Fibroblast of skin of right biceps (primary cell): Measurements from ENCODE around the gene NCK1.
"Not testable (repeated sequence)": the region's sequence is repeated elsewhere in the genome, so short reads cannot be mapped to it uniquely, and the experiment has no call there.

Source experiments
- DNase-seq: peaks from one replicate; pipeline ENCODE4 v3.0.0-alpha.2; 2013

NCK1 gene

DNA sequence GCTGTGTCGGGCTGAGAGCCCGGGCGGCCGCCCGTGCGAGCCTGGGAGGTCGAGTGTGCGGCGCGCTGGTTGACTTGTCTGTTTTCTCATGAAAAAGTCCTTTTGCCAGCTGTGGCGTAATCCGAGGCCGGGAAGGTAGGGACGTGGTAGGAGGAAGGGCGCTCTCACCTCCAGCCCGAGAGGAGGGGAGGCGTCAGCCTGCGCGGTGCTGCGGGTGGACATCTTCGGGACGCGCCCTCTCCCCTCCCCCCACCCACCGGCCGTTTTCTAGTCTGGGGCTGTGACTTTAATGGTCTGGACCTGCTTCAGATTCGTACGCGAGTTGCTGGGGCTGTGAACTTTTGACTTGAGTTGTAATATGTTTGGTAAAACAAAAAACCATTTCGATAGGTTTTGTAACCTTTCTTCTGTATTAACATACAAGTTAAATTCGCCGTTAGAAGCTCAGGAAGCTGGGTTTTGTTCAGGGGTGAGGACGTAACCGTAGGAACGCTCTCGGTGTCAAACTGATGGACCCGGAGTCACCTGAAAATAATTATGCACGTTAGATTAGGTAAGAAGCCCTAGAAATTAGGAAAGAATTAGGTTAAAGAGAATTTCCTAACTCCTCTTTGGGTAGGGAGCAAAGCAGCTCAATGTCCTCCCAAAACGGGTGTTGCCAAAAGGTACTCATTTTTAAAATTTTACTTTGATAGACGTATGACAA lies 762 bp downstream of the NCK1 start:
- DNase-seq, result peak; percentile 57

DNA sequence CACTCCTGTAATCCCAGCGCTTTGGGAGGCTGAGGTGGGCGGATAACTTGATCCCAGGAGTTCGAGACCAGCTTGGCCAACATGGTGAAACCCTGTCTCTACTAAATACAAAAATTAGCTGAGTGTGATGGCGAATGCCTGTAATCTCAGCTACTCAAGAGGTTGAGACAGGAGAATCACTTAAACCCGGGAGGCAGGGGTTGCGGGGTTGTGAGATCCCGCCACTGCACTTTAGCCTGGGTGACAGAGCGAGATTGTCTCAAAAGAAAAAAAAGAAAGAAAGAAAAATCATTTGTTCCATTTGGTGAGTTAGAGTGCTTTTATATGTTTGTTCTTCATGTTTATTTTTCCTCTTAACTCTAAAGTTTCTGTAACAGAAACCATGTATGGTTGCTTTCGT lies 7.3 kb downstream of the NCK1 start:
- no peak for DNase-seq

DNA sequence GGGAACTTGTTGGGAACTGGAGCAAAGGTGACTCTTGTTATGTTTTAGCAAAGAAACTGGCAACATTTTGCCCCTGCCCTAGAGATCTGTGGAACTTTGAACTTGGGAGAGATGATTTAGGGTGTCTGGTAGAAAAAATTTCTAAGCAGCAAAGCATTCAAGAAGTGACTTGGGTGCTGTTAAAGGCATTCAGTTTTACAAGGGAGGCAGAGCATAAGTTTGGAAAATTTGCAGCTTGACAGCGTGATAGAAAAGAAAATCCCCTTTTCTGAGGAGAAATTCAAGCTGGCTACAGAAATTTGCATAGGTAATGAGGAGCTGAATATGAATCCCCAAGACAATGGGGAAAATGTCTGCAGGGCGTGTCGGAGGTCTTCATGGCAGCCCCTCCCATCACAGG lies 10.2 kb downstream of the NCK1 start:
- not testable (repeated sequence) for DNase-seq

DNA sequence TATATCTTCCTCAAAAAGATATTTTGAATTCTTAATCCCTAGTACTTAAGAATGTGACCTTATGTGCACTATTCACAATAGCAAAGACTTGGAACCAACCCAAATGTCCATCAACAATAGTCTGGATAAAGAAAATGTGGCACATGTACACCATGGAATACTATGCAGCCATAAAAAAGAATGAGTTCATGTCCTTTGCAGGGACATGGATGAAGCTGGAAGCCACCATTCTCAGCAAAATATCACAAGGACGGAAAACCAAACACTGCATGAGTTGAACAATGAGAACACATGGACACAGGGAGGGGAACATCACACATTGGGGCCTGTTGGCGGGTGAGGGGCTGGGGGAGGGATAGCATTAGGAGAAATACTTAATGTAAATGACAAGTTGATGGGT lies 17.5 kb downstream of the NCK1 start:
- not testable (repeated sequence) for DNase-seq

DNA sequence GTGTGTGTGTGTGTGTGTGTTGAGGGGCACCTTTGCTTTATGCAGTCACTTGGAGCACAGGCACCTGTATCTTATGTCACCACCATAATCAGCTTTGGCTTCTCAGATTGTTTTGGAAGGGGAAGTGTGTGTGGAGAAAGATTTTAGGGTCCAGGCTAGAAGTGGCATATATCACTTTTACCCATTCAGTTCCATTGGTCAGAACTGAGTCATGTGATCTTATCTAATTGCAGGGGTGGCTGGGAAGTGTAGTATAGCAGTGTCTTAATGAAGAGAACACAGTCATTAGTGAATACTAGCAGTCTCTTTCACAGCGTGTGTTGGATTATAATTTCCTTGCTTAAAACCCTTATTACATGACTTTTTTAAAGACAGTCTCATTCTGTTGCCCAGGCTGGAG lies 20.6 kb downstream of the NCK1 start:
- no peak for DNase-seq

DNA sequence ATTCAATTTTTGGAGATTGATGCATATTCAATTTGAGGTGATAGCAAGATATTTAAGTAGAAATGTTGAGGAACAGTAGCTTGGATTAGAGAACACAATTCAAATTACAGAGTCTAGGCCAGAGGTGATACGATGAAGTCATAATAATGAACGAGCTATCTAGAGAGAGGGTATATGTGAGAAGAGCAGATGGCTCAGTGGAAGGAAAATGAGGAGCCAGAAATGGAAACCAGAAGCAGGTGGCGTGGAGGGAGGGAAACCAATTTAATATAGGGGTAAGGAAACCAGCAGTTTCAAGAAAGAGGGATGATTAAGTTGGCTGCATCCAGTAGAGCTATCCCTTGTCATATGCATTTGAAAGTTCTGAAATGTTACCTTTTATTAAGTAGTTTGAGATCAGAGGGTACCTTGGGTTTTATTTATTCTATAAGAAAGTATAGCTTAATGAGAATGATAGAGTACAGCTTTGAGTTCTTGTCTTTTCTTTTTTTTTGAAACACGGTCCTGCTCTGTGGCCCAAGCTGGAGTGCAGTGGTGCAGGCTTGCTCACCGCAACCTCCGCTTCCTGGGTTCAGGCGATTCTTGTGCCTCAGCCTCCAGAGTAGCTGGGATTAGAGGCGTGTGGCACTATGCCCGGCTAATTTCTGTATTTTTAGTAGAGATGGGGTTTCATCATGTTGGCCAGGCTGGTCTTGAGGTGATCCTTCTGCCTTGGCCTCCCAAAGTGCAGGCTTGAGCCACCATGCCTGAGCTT lies 22.1 kb downstream of the NCK1 start:
- DNase-seq, result no peak

DNA sequence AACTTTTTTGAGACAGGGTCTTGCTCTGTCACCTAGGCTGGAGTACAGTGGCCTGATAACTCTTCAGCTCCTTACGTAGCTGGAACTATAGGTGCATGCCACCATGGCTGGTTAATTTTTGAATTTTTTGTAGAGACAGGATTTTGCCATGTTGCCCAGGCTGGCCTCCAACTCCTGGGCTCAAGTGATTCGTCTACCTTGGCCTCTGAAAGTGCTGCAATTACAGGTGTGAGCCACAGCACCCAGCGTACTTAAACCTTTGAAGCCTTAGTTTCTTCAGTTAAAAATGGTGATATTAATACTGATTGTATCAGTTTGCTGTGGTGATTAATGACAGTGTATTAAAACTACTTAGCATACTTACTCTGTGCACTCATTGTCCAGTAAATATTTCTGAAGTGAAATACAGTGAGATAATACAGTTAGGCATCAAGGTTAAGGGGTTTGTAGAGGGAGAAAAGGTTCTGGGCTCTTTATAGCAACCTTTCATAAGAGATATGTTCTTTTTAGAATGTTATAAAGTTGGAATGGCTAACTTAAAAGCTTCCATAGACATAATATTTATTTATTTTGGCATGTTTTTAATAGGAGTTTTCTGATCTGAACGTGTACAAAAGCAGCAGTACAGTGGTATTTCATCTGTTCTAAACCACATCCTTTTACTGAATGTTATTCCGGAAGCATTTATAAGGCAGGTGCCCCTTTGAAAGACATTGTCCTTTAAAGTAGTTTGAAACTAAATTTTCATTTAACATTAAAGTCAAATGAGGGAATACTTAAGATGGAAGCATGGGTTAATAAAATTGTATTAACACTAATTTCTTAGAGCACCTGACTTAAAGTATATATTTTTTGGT lies 23.6 kb downstream of the NCK1 start:
- no peak for DNase-seq

DNA sequence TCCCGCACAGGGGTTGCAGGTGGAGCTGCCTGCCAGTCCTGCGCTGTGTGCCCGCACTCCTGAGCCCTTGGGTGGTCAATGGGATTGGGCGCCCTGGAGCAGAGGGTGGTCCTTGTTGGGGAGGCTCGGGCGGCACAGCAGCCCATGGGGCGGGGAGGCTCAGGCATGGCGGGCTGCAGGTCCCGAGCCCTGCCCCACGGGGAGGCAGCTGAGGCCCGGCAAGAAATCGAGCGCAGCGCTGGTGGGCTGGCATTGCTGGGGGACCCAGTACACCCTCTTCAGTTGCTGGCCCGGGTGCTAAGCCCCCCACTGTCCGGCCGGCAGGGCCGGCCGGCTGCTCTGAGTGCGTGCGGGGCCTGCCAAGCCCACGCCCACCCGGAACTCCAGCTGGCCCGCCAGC lies 27.9 kb downstream of the NCK1 start:
- no peak for DNase-seq

DNA sequence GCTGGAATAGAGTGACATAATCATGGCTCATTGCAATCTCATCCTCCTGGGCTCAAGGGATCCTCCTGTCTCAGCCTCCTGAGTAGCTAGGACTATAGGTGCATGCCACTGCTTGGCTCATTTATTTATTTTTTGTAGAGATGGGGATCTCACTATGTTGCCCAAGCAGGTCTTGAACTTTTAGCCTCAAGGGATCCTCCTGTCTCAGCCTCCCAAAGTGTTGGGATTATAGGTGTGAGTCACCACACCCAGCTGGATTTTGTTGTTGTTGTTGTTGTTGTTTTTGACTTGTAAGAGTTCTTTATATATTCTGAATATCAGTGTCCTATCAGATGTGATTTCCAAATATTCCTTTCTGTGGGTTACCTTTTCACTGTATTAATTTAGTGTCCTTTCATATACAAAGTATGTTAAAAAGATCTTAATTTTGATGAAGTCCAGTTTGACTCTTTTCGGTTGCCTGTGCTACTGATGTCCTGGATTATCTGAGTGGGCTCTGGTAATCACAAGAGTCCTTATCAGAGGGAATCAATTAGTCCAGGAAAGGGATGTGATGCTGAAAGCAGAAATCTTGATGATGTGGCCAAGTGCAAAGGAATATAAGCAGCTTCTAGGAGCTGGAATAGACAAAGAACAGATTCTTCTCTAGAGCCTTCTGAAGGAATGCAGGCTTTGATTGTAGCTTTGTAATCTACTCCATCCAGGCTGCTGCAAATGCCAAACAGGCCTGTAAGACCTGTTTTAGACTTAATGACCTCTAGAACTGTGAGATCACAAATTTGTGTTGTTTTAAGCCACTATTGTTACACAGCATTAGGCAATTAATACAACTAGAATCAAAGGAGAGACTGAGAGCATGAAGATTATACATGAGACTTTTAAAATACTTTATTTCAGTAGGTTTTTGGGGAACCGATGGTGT lies 30.2 kb downstream of the NCK1 start:
- DNase-seq, result no peak

DNA sequence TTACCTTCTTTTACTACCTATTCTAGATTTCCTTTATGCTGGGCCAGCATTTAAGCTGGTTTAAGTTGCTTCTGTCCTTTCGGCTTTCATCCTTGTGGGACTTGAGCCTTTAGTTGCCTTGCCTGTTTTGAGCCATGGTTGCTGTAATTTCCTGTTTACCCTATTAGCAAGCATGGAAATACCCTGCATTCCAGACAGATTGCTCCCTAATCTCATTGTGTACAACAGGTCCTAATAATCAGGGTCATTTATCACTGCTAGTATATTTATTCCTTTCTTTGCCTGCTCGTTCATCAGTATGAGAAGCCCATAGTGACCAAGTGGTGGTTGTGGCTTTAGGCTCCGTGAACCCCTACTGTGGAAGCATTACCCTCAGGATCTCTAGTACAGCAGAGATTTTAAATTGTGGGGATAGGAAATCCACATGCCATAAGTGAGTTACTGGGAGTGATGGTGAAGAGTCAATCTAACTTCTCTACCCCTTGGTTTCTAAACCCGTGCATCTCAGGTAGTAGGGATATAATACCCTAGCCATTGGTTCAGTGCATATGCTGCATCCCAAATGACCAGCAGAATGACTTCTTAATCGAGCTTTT lies 31.9 kb downstream of the NCK1 start:
- DNase-seq, result peak; percentile 50

DNA sequence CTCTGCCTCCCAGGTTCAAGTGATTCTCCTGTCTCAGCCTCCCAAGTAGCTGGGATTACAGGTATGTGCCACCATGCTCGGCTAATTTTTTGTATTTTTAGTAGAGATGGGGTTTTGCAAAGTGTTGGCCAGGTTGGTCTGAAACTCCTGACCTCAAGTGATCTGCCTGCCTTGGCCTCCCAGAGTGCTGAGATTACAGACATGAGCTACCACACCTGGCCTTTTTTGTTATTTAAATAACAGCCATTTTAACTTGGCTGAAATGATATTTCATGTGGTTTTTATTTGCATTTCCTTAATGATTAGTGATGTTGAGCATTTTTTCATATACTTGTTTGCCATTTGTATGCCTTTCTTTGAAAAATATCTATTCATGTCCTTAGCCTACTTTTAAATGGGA lies 35.2 kb downstream of the NCK1 start:
- not testable (repeated sequence) for DNase-seq

DNA sequence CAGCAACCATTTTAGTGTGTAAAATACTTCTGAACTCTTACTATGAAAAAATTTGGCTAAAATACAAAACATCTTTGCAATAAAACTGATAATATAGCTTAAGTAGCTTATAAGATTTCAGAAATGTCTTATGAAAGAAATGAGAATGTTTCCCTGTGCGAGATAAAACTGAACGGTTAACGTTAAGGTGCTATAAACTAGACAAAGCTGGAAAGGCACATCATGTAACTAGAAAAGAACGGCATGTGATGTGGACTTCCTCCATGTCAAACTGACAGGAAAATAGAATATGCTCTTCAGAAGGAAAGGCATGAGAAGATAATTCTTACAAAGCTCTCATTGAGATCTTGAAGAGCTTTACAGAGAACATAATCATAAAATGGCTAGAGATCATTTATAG lies 36.5 kb downstream of the NCK1 start:
- DNase-seq, result no peak

DNA sequence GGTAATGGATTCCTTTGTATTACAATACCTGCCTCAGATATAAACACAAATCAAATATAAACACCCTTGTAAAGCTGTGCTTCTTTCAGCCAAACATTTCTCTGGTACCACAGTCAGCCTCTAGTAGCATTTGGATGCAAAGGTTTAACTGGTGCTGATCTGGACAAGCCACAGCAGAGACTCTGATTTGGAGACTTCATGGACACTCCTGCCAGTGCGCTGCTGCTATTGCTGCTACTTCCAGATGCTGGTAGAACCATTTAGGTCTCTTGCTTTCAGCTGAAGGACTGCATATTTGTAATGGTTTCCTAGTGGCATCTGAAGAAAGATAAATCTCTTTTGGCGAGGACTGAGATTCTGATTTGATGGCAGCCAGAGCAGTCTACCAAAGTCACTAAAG lies 36.9 kb downstream of the NCK1 start:
- no peak for DNase-seq

DNA sequence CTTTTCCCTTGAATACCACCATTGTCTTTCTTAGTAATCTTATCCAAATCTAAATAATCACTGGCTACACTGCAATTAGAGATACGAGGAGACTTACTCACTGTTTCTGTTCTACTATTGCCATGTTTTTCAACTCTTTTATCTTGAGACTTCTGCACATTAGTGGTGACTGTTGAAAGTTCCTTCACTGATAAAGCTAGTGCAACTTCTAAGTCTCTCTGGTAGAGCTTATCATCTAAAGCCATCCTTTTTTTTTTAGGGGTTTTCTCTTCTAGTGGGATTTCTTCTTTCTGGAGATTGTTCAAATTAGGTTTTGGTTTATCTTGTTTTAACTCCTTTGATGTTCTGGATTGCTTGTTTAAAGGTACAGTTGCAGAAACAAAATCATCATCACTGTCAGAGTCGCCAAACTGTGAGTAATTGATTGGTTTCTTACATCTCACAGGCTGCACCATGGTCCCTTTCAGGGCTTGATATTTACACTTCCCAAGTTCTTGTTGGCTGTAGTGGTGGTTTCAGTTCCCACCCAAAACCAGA lies 37.7 kb downstream of the NCK1 start:
- no peak for DNase-seq

DNA sequence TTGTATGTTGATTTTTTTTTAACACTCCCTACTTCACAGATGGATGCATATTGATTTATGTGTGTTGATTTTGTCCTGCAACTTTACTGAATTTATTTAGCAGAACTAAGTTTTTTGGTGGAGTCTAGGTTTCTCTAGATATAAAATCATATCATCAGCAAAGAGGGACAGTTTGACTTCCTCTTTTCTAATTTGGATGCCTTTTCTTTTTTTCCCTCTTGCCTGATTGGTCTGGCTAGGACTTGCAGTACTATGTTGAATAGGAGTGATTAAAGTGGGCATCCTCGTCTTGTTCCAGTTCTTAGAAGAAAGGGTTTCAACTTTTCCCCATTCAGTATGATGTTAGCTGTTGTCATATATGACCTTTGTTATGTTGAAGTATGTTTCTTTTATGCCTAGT lies 38.7 kb downstream of the NCK1 start:
- not testable (repeated sequence) for DNase-seq

DNA sequence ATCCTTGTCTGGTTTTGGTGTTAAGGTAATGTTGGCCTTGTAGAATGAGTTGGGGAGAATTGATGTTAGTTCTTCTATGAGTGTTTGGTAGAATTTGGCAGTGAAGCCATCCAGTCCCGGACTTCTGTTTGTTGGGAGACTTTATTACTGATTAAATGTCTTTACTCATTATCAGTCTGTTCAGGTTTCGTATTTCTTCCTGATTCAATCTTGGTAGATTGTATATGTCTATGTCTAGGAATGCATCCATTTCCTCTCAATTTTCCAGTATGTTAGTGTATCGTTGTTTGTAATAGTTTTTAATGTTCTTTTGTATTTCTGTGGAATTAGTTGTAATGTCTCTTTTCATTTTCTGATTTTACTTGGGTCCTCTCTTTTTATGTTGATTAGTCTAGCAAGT lies 39.4 kb downstream of the NCK1 start:
- no peak for DNase-seq

DNA sequence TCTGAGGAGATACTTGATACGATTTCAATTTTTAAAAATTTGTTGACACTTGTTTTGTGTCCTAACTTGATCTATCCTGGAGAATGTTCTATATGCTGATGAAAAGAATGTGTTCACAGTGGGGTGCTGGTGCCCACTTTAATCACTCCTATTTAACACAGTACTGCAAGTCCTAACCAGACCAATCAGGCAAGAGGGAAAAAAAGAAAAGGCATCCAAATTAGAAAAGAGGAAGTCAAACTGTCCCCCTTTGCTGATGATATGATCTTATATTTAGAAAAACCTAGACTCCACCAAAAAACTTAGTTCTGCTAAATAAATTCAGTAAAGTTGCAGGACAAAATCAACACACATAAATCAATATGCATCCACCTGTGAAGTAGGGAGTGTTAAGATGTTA lies 40.5 kb downstream of the NCK1 start:
- not testable (repeated sequence) for DNase-seq

DNA sequence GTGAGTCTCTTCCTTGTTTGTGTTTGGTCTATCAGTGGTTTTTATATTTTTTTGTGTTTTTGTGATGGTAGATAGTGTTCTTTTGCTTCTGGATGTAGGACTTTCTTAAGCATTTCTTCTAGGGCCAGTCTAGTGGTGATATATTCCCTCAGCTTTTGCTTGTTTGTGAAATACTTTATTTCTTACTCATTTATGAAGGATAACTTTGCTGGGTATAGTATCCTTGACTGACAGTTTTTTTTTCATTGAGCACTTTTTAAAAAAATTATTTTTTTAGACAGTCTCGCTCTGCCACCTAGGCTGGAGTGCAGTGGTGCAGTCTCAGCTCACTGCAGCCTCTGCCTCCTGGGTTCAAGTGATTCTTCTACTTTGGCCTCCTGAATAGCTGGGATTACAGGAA lies 41.9 kb downstream of the NCK1 start:
- no peak for DNase-seq

DNA sequence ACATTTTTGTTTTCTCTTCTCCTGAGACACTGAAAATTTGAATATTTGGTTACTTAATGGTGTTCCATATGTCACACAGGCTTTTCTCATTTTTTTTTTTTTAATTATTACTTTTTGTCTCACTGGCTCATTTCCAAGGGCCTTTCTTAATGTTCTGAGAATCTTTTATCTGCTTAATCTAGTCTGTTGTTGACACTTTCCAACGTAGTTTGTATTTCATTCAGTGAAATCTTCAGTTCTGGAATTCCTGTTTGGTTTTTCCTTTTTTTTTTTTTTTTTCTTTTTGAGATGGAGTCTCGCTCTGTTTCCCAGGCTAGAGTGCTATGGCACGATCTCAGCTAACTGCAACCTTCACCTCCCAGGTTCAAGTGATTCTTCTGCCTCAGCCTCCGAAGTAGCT lies 42.7 kb downstream of the NCK1 start:
- DNase-seq, result no peak

DNA sequence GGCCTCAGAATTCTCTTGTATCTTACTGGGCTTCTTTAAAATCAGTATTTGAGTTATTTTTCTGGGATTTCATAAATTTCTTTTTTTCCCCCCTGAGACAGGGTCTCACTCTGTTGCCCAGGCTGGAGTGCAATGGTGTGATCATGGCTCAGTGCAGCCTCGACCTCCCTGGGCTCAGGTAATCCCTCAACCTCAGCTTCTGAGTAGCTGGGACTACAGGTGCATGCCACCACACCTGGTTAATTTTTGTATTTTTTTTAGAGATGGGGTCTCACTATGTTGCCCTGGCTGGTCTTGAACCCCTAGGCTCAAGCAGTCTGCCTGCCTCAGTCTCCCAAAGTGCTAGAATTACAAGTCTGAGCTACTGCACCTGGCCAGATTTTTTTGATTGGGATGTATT lies 43.5 kb downstream of the NCK1 start:
- no peak for DNase-seq

DNA sequence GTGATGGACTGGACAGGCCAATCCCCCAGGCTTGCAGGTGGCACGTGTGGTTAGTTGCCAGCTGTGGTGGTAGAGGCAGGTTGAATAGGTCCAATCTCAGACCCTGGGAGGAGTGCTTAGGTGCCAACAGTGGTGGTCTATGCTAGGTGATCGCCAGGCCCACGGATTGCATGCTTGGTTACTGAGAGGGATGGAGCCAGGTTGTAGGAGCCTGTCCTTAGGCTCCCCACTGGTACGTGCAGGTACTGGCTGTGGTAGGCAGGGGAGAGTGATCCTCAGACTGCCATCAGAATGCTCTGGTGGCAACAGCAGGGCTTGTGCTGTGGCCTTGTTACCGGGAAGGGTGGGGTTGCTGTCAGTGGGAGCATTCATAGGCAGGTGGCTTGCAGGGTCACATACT lies 44.7 kb downstream of the NCK1 start:
- no peak for DNase-seq

DNA sequence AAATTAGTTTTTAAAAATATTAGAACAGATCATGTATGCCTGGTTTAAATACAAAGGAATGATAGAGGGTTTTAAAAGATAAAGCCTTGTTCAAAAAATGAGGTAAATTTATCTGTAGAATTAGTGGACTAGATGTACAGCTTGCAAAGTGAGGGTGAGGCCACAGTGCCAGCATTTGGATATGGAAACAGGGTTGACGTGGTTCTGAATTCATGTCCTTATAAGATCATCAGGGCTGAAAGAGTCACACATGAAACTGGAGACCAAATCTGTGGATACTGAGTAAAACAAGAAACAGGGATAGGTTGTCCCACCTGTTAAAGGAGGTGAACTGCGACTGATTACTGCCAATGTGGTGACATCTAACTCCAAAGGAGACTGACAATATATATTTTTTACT lies 46.3 kb downstream of the NCK1 start:
- DNase-seq, result no peak
